GM19438 (cell line): ENCODE results near the gene MTMR6.

ENCODE experiments used
- ATAC-seq: cut with Tn5 transposase; IDR thresholded peaks from one replicate; pipeline ENCODE4 v1.9.1; 2021; ENCODE audit warnings: low read depth; ENCODE audit not compliant: unreplicated experiment

The MTMR6 gene

GRCh38 chr13:25224151-25224550 lies 63.1 kb downstream of the MTMR6 start:
- no peak for ATAC-seq

DNA sequence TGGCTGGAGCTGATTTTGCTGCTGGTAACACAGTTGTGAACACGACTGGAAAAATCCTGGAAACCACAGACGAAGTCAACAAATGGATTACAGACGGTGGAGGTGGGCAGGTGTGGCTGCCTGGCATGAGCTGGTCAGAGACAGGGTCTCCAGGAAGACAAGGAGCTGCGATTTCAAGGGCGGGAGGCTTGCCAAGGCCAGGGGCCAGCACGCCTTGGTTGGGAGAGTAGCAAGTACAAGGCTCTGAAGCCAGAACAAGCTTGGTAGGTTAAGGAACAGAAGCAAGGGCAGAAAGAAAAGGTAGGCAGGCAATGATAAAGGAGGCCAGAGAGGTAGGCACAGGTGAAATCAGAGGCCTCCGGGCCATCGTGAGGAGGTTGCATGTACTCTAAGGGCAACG lies 64.5 kb downstream of the MTMR6 start:
- no peak for ATAC-seq

- ATAC-seq = no peak
Observed at GRCh38 chr13:25218019-25218418, 69.3 kb downstream of the MTMR6 start.

- ATAC-seq = no peak
Observed at GRCh38 chr13:25217023-25217885, 70.0 kb downstream of the MTMR6 start.

- no peak for ATAC-seq
Observed at GRCh38 chr13:25215253-25215575, 72.1 kb downstream of the MTMR6 start.

DNA sequence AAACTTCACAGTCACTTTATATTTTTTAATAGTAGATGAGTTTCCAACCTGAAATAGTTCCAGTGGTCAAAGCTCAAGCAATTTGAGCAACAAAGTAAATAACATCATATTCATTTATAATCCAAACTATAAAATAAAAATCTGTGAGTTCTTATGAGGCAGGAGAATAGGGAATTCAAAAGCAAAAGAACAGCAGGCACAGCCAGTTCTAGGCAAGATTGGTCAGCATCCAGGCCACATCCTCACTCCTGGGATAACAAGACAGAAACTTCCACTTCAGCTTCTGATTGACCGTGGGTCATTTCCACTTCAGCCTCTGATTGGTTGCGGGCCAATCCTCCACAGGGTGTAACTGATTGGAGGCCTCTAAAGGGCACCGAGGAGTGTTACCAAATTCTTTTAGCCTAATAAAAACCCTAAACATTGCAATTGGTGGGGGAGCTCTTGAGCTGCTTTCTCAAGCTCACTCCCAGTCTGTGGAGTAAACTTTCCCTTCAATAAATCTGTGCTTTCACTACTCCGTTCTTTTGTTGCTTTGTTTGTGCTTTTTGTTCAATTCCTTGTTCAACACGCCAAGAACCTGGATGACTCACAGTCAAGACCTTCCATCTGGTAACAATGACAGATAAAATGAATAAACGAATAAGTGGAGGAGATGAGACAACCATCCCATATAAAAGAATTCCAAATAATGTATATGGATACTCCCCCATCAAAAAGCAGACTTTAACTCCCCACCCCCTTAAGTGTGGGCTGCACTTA lies 72.6 kb downstream of the MTMR6 start:
- no peak for ATAC-seq

- no peak for ATAC-seq
Observed at GRCh38 chr13:25213715-25214114, 73.6 kb downstream of the MTMR6 start.

DNA sequence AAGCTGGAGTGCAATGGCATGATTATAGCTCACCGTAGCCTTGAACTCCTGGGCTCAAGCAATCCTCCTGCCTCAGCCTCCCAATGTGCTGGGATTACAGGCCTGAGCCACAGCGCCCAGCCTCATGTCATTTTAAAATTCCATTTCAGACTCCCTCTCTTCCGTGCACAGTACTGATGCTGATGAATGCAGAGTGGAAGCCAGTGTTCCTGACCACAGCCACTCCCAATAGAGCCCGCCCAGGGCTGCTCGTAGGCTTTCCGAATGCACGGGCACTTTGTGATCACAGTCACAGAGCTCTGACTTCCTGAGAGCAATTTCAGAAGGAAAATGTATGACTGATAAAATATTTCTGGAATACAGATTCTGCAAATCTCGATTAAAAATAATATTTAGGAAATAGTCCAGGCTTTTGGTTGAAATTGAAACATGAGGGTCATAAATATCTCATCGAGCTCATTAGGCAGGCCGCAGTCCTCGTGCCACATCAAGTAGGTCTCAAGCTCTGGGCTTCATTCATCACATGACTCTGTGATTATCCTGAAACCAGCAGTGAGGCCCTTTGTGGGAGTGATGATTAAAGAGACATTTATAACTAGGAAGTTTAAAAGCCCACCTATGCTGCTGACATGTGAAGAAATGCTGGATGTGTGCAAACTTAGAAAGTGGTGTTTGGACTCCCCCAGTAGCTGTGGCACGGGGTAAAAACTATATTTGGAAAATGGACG lies 76.3 kb downstream of the MTMR6 start:
- ATAC-seq = no peak

DNA sequence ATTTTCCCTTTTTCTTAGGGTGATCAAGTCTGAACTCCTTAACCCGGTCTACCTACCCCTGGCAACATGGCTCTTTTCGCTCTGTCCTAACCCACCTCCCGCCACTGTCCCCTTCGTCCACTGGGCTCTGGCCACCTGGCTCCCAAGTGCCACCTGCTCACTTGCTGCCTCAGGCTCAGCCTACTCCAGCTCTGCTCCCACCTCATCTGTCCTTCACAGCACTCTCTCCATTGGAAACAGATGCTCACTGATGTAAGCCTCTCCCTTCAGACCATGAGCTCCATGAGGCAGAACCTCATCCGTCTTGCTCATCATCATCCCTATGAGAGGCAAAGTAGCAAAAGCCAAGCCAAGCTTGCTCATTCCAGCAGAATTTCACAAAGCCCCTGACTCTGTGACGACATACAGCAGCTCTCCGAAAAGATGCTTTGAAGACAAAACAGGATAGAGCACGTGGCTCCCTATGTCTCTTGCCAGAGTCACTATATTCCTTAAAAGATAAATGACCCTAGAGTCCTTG lies 79.9 kb downstream of the MTMR6 start:
- no peak for ATAC-seq

DNA sequence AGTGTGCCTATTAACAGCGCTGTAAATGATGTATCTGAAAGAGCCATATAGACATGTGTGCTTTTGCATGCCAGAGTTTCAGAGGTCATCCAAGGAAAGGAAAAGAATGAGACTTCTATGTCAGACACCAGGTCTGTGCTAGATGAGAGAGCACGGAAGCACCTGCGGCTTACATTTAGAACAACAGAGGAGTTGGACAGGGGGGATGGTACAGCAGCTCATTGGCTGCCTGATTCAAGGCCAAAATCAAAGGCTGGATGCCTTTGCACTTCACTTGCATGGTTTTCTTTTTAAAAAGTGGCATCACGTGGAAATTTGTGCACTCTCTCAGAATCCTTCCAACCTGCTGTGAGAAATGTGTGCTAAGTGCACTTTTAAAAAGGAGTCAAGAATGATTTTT lies 82.4 kb downstream of the MTMR6 start:
- no peak for ATAC-seq

GRCh38 chr13:25203127-25203740 lies 84.1 kb downstream of the MTMR6 start:
- no peak for ATAC-seq

GRCh38 chr13:25200783-25201182 lies 86.5 kb downstream of the MTMR6 start:
- no peak for ATAC-seq

GRCh38 chr13:25198647-25199046 lies 88.6 kb downstream of the MTMR6 start:
- ATAC-seq = no peak

GRCh38 chr13:25196971-25197370 lies 90.3 kb downstream of the MTMR6 start:
- no peak for ATAC-seq
